Astrocyte of the cerebellum (primary cell): ENCODE results near the gene MTUS2.

Experiments used
- DNase-seq: peaks from one replicate; pipeline ENCODE4 v3.0.0-alpha.2; 2011; ENCODE audit warnings: low read depth
- H3K4me3 ChIP-seq: 2 replicates; pipeline ENCODE4 v1.5.1; 2011; ENCODE audit warnings: mild to moderate bottlenecking, low read depth, low read length, moderate library complexity
- in situ Hi-C: cut with HindIII; loops from 2 replicates; pipeline ENCODE4 v1.10.0; 2017; ENCODE audit warnings: low sequenced_read_pairs
- TF ChIP-seq, protein P1 (sequence below): IDR thresholded peaks from 2 replicates; pipeline ENCODE4 v1.5.1; 2012; ENCODE audit warnings: low read length, low read depth, moderate library complexity, mild to moderate bottlenecking; ENCODE audit errors: missing control alignments

Gene MTUS2

DNA sequence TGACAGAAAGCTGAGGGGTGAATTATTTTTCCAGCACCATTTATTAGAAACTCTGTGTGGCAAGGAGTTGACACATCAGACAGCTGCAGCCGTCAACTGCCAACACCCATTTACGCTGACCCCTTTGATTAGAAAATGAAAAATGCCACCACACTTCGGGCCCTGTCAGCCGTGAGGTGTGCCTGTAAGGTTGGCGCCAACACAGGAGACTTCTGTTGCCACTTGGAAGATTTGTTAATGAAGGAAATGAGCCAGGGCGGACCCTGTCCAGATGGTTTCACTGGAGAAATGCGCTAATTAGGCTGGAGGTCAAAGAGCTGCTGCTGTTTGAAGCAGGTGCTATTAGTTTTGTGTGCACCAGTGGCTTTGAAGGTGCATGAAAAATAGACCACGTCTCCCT, 297.5 kb downstream of the MTUS2 start:
- TF ChIP-seq, protein P1, sequence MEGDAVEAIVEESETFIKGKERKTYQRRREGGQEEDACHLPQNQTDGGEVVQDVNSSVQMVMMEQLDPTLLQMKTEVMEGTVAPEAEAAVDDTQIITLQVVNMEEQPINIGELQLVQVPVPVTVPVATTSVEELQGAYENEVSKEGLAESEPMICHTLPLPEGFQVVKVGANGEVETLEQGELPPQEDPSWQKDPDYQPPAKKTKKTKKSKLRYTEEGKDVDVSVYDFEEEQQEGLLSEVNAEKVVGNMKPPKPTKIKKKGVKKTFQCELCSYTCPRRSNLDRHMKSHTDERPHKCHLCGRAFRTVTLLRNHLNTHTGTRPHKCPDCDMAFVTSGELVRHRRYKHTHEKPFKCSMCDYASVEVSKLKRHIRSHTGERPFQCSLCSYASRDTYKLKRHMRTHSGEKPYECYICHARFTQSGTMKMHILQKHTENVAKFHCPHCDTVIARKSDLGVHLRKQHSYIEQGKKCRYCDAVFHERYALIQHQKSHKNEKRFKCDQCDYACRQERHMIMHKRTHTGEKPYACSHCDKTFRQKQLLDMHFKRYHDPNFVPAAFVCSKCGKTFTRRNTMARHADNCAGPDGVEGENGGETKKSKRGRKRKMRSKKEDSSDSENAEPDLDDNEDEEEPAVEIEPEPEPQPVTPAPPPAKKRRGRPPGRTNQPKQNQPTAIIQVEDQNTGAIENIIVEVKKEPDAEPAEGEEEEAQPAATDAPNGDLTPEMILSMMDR: no peak
- no peak for DNase-seq
- in situ Hi-C loops: no loop called here

DNA sequence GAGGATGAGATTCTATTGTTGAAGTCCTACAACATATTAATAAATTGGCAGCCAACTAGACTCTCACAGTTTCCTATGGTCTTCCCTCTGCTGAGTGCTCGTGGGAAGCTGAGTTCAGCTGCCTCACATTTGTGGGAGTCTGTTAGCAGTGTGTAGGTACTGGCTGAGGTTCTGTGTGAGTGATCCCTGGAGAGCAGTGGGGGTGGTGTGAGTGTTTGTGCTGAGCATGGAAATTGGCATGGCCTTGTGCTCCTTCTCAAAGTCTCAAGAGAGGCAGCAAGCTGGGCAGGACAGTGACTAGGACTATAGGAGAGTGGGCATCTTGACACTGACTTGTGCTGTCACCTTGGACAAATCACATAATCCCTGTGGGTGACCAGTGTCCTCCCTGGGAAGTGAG, 298.3 kb downstream of the MTUS2 start:
- in situ Hi-C loops: no loop called here
- H3K4me3 ChIP-seq: no peak overlapping the region
- DNase-seq: no peak
- TF ChIP-seq, protein P1: no peak

More for the DNA sequence above, 297.5 kb downstream of the MTUS2 start:
- no peak overlapping the region for H3K4me3 ChIP-seq

DNA sequence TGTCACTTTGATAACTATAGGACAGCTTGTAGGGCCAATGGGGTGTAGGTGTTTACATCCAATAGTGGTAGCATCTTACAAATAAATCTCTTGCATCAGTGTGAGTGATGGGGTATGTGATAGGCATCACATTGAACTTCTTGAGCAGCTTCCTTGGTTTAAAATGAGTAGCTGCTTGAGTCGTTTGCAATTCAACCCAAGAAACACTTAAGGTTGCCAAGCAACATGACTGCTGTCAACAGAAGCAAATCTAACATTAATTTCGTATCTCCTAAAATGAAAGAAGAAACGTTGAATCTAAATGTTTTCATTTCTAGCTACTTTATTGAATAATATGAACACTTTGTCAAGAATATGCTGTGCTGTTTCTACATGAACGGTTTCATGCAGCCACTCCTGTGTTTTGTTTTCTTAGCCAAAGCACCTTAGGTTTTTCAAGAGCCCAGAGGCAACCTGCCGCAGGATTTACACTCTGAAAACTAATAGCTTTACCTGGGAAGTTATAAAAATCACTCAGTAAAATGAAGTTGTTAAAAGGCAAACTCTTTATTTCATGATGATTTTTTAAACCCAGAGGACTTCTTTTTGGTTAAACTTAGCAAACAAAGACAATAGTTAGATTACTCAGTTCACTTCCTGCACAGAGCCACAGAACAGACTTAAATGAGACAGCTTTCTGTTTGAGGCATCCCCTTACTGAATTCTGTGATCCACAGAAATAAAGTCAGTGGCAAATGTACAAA, 305.2 kb downstream of the MTUS2 start:
- no peak for DNase-seq
- H3K4me3 ChIP-seq: no peak overlapping the region
- TF ChIP-seq, protein P1: no peak
- in situ Hi-C loops: no loop called here

DNA sequence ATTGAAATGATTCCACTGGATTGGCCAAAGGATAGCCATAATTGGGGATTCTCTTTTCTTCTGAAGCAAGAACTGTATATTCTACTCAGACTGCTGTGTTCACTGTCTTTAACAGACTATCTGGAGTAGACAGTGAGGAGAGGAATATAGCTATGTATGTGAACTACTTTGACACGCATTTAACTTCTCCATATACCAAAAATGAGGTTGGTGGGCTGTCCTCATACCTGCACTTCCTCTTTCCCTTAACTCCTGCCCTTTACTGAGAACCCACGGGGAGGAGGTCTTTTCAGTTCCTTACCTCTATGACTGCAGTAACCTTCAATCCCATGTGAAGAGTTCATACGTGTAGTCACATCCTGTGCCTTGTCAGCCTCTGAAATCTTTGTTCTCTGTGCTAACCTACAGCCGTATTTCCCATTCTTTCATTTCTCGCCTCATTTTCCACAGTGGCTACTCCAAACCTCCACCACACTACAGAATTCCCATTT, 305.8 kb downstream of the MTUS2 start:
- DNase-seq: no peak
- in situ Hi-C loops: no loop called here
- no peak overlapping the region for H3K4me3 ChIP-seq
- TF ChIP-seq, protein P1: no peak

DNA sequence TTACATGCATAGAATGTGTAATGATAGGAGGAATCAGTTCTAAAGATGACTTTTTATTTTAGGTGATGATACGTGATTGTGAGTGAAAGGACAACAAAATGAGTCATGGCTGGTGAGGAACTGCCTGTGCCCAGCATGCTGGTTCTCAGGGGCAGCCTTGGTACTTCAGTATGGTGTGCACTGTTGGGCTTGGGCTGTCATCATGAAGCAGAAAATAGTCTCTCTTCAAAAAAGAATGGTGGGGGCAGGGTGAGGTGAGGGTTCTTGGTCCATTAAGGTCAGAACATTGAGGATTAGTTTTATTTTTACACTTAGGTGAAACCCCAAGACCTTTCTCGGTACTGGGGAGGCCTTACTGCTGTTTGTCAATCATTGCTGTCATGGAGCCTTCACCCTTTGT, 309.5 kb downstream of the MTUS2 start:
- in situ Hi-C loops: no loop called here

DNA sequence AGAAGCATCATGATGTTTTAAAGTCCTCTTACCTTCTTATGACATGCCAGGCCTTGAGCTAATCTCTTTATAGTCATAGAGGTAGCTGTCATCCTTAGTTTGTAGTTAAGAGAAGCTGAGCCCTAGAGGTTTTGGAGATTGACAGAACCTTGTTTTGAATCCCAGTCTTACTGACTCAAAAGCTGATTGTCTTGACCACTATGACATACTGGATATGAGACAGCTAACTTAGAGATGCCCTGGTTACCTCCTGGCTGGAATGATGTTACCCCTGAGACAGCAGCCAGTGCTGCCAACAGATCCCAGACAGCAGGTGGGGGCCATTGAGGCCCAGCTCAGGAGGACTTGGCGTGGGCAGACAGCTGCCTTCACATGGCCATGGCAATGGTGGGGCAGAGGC, 311.0 kb downstream of the MTUS2 start:
- TF ChIP-seq, protein P1: no peak
- no peak for DNase-seq
- in situ Hi-C loops: no loop called here
- H3K4me3 ChIP-seq: no peak overlapping the region

More for the DNA sequence above, 309.5 kb downstream of the MTUS2 start:
- H3K4me3 ChIP-seq: no peak overlapping the region
- DNase-seq: no peak
- TF ChIP-seq, protein P1: no peak
